ENCODE data around the gene MCRIP1. TPM values are rescaled to one million over a fixed set of nuclear protein-coding genes. Genes with fewer than 3 reads are reported as not detected.
A peak's percentile ranks its signal among the peaks of the same experiment; 100 is the strongest.

MCRIP1 gene
- total RNA-seq, 1 donor from 2014 or later = 106 TPM

DNA sequence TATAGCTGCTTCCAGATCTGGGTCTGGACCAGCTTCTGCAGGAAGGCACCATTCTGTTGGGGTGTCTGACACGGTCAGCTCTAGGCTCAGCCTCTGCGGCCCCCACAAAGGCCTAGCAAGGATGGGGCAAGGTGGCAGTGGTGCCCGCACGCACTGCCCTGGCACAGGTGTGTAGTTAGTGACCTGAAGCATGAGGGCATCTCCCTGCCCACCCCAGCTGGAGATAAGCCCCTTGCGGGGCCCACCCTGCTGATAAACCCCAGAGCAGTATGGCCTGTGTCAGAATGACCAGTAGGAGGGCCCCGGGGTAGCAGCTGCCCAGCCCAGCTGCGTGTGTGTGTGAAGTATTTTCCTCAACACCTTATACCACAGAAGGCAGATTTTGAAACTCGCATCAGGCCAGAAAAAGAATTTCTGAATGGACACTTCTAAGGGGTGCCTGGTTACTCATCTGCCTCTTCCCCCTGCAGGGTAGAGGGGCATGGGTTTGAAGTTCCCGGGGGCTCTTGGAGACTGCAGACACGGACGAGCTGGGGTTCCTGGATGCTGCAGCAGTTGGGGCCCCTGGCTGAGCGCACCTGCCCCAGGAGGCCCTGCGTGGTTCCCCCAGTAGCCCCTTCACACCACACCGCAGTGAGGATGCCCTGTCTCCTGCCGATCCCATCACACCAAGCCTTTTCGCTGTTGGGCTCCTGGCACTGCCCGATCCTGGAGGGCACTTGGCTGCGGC lies 33.5 kb upstream of the MCRIP1 start:
- H2AFZ ChIP-seq (ENCODE audit: low read depth, low read length) = no peak overlapping the region
- peaks cover 5% of the 10 kb centered on the region for H3K36me3 ChIP-seq (ENCODE audit: insufficient read depth, low read length)
- no peak overlapping the region for H3K4me2 ChIP-seq (ENCODE audit: low read length)
- no peak for FAIRE-seq
- no peak overlapping the region for H3K4me3 Mint-ChIP-seq (ENCODE audit: unreplicated experiment)
- peaks cover 71% of the 10 kb centered on the region for H4K20me1 ChIP-seq (ENCODE audit: insufficient read depth, low read length)
- peak overlapping the region; percentile 75 for H3K27ac Mint-ChIP-seq (ENCODE audit: unreplicated experiment)
- no peaks in the 10 kb centered on the region for H3K9me3 Mint-ChIP-seq (ENCODE audit: unreplicated experiment)
- H3K4me1 Mint-ChIP-seq (ENCODE audit: low read depth, unreplicated experiment) = peaks cover 30% of the 10 kb centered on the region
- peak overlapping the region; percentile 2 for H3K27ac ChIP-seq (ENCODE audit: low read depth, low read length)
- H3K36me3 Mint-ChIP-seq (ENCODE audit: low read depth, unreplicated experiment) = peaks cover 10% of the 10 kb centered on the region
- H3K4me3 ChIP-seq (ENCODE audit: insufficient read depth, low read depth, low read length) = no peak overlapping the region
- no peaks in the 10 kb centered on the region for H3K9me3 ChIP-seq (ENCODE audit: insufficient read depth, low read depth, low read length)
- H3K79me2 ChIP-seq (ENCODE audit: insufficient read depth, low read length) = peaks cover 79% of the 10 kb centered on the region
- no peak for DNase-seq (ENCODE audit: low read depth)
- H3K27me3 ChIP-seq (ENCODE audit: insufficient read depth, low read length) = no peaks in the 10 kb centered on the region
- H3K27me3 Mint-ChIP-seq (ENCODE audit: low read depth, unreplicated experiment) = no peaks in the 10 kb centered on the region
- peak overlapping the region; percentile 96 for H3K9ac ChIP-seq (ENCODE audit: low read length)
- TF ChIP-seq, protein P1, sequence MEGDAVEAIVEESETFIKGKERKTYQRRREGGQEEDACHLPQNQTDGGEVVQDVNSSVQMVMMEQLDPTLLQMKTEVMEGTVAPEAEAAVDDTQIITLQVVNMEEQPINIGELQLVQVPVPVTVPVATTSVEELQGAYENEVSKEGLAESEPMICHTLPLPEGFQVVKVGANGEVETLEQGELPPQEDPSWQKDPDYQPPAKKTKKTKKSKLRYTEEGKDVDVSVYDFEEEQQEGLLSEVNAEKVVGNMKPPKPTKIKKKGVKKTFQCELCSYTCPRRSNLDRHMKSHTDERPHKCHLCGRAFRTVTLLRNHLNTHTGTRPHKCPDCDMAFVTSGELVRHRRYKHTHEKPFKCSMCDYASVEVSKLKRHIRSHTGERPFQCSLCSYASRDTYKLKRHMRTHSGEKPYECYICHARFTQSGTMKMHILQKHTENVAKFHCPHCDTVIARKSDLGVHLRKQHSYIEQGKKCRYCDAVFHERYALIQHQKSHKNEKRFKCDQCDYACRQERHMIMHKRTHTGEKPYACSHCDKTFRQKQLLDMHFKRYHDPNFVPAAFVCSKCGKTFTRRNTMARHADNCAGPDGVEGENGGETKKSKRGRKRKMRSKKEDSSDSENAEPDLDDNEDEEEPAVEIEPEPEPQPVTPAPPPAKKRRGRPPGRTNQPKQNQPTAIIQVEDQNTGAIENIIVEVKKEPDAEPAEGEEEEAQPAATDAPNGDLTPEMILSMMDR (IDR thresholded peaks at IDR 0.05; ENCODE audit: insufficient read depth, low read depth, low read length) = no peak
- no peak for TF ChIP-seq EZH2 (IDR thresholded peaks at IDR 0.05; ENCODE audit: insufficient read depth, low read length)
- H3K4me1 ChIP-seq (ENCODE audit: insufficient read depth, low read length) = peaks cover 38% of the 10 kb centered on the region

DNA sequence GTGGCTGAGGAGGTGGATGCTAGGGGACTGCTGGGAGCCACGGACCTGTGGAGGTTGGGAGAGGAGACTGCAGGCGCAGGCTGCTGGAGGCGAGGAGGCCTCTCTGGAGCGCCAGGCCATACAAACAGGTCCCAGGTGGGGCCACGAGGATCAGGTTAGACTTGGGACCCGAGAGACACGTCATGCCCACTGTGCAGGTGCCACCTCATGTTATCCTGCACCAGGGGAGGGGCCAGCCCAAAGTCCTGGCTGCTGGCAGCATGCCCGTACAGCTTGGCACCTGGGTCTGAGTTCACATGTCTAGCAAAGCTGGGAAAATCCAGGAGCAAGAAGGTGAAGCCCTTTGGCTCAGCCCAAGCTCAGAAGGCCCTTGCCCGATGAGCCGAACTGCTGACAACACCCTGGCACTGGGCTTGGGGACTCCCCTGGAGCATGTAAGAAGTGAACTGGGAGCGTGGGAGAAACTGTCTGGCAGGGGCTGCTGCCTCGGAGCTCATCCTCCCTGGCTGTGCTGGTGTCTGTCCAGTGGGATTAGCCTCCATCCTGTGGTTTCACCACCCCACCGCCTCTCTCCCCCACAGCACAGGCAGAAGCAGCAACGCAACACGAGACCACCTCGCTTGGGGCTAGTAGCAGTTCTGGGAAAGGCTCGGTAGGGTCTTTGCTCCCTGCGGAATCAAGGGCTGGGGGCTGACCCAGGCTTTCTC lies 32.8 kb upstream of the MCRIP1 start:
- Histone ChIP-seq H3K79me2 (ENCODE audit: insufficient read depth, low read length) (peaks cover 80% of the 10 kb centered on the region), H4K20me1 (ENCODE audit: insufficient read depth, low read length) (peaks cover 71% of the 10 kb centered on the region), H3K9me3 (ENCODE audit: insufficient read depth, low read depth, low read length) (no peaks in the 10 kb centered on the region), H3K27ac (ENCODE audit: low read depth, low read length) (no peak overlapping the region), H3K27me3 (ENCODE audit: insufficient read depth, low read length) (no peaks in the 10 kb centered on the region), H3K9ac (ENCODE audit: low read length) (peak overlapping the region; percentile 18), H3K36me3 (ENCODE audit: insufficient read depth, low read length) (peaks cover 5% of the 10 kb centered on the region), H3K4me1 (ENCODE audit: insufficient read depth, low read length) (peaks cover 36% of the 10 kb centered on the region), H2AFZ (ENCODE audit: low read depth, low read length) (no peak overlapping the region), H3K4me3 (ENCODE audit: insufficient read depth, low read depth, low read length) (no peak overlapping the region), H3K4me2 (ENCODE audit: low read length) (no peak overlapping the region)
- TF ChIP-seq, protein P1 (IDR thresholded peaks at IDR 0.05; ENCODE audit: insufficient read depth, low read depth, low read length) = no peak
- no peak for TF ChIP-seq EZH2 (IDR thresholded peaks at IDR 0.05; ENCODE audit: insufficient read depth, low read length)
- H3K4me1 Mint-ChIP-seq (ENCODE audit: low read depth, unreplicated experiment) = peaks cover 30% of the 10 kb centered on the region
- no peak overlapping the region for H3K4me3 Mint-ChIP-seq (ENCODE audit: unreplicated experiment)
- no peaks in the 10 kb centered on the region for H3K27me3 Mint-ChIP-seq (ENCODE audit: low read depth, unreplicated experiment)
- DNase-seq (ENCODE audit: low read depth) = no peak
- peaks cover 10% of the 10 kb centered on the region for H3K36me3 Mint-ChIP-seq (ENCODE audit: low read depth, unreplicated experiment)
- peak overlapping the region; percentile 34 for H3K27ac Mint-ChIP-seq (ENCODE audit: unreplicated experiment)
- FAIRE-seq = no peak
- no peaks in the 10 kb centered on the region for H3K9me3 Mint-ChIP-seq (ENCODE audit: unreplicated experiment)

Data from astrocyte (in vitro differentiated cells and primary cell).